HCT116 (cell line): Measurements from ENCODE around the gene EPB41L5. TPM values are rescaled to one million over a fixed set of nuclear protein-coding genes. Genes with fewer than 3 reads are reported as not detected.

Source experiments
- ATAC-seq: fragments of 200-7000 bp; cut with Tn5 transposase; 2 replicates; pipeline ENCODE4 v1.9.1; 2020; ENCODE audit warnings: mild to moderate bottlenecking, moderate library complexity
- BruUV-seq: library from RNA; stranded (reverse); fragments of 400-500 nt; replicated peaks from 2 replicates; lab custom pipeline; 2021; lab: Mats Ljungman, UMichigan
- CTCF ChIA-PET: fragments of 300-600 bp; sonication (Branson Sonifier 250); formaldehyde crosslinking; loops from one replicate; lab custom pipeline; 2021; ENCODE audit warnings: antibody characterized with exemption; lab: Charles Lee
- POLR2A ChIA-PET: fragments of 300-600, 350-600 bp; sonication (Branson Sonifier 250); formaldehyde crosslinking; loops from one replicate; lab custom pipeline; 2021; ENCODE audit warnings: antibody characterized with exemption; lab: Charles Lee
- RAD21 ChIA-PET, 2 experiments: fragments of 300-600 bp; sonication (Branson Sonifier 250); formaldehyde crosslinking; loops; one replicate each; lab custom pipeline; 2023; ENCODE audit warnings: low total read pairs in 2 of 2; ENCODE audit not compliant: uncharacterized antibody in 2 of 2, unreplicated experiment in 2 of 2, low non-redundant PET in 1 of 2; lab: Charles Lee
- DNase-seq: peaks from one replicate; pipeline ENCODE4 v3.0.0-alpha.2; 2010; ENCODE audit warnings: low read depth, low spot score
- H2AFZ ChIP-seq: fragments of 200-600 bp; shearing (Covaris generic), sonication (generic); 2 replicates; pipeline ENCODE4 v1.6.1; 2017; ENCODE audit warnings: low read depth, mixed run types, mixed read lengths, antibody characterized with exemption, low read length; ENCODE audit not compliant: poor library complexity, severe bottlenecking
- H3K27ac ChIP-seq: 2 replicates; pipeline ENCODE4 v1.5.1; 2012; ENCODE audit warnings: low read depth, low read length
- H3K27me3 ChIP-seq: fragments of 200-600 bp; sonication (generic); 2 replicates; pipeline ENCODE4 v1.6.1; 2016; ENCODE audit warnings: mixed run types, low read length, mixed read lengths; ENCODE audit not compliant: insufficient read depth
- H3K36me3 ChIP-seq, 2 experiments: fragments of 200-500 bp in 1 of 2; fragments of 200-600 bp in 1 of 2; sonication (Bioruptor generic) in 1 of 2; sonication (generic) in 1 of 2; 2 replicates each; pipeline versions ENCODE4 v1.5.1 to v1.6.1; 2014 to 2016; ENCODE audit warnings: low read length in 2 of 2, inconsistent platforms in 1 of 2, mixed read lengths in 1 of 2, mixed run types in 1 of 2; ENCODE audit not compliant: insufficient read depth in 2 of 2, control insufficient read depth in 1 of 2
- H3K4me1 ChIP-seq, 2 experiments: fragments of 200-600 bp in 1 of 2; sonication (generic) in 1 of 2; 2 replicates each; pipeline versions ENCODE4 v1.5.1 to v1.6.1; 2012 to 2017; ENCODE audit warnings: low read length in 2 of 2, inconsistent platforms in 1 of 2, mild to moderate bottlenecking in 1 of 2, mixed read lengths in 1 of 2, mixed run types in 1 of 2, moderate library complexity in 1 of 2; ENCODE audit not compliant: insufficient read depth in 2 of 2, control insufficient read depth in 1 of 2
- H3K4me2 ChIP-seq: fragments of 200-600 bp; sonication (generic); 2 replicates; pipeline ENCODE4 v1.6.1; 2017; ENCODE audit warnings: mixed run types, low read length, mixed read lengths
- H3K4me3 ChIP-seq, 2 experiments: fragments of 200-600 bp in 1 of 2; sonication (generic) in 1 of 2; replicated peaks in 1 of 2; 2 replicates each; pipeline ENCODE4 v1.5.1; 2011 to 2016; ENCODE audit warnings: low read length in 2 of 2, control low read depth in 1 of 2, low read depth in 1 of 2, mild to moderate bottlenecking in 1 of 2, mixed read lengths in 1 of 2, mixed run types in 1 of 2
- H3K79me2 ChIP-seq: fragments of 200-600 bp; sonication (generic); 2 replicates; pipeline ENCODE4 v1.6.1; 2017; ENCODE audit warnings: mild to moderate bottlenecking, mixed run types, low read length, moderate library complexity, mixed read lengths; ENCODE audit not compliant: insufficient read depth
- H3K9ac ChIP-seq: fragments of 200-600 bp; sonication (generic); 2 replicates; pipeline ENCODE4 v1.6.1; 2016; ENCODE audit warnings: low read length, mixed read lengths
- H3K9me2 ChIP-seq: fragments of 200-600 bp; sonication (generic), shearing (Covaris generic); 2 replicates; pipeline ENCODE4 v1.6.1; 2017; ENCODE audit warnings: mixed run types, mild to moderate bottlenecking, moderate library complexity; ENCODE audit not compliant: insufficient read depth
- H3K9me3 ChIP-seq, 2 experiments: fragments of 200-500 bp in 1 of 2; fragments of 200-600 bp in 1 of 2; sonication (Bioruptor generic) in 1 of 2; sonication (generic) in 1 of 2; 2 replicates each; pipeline ENCODE4 v1.6.1; 2014 to 2017; ENCODE audit warnings: low read length in 2 of 2, mixed read lengths in 2 of 2, inconsistent platforms in 1 of 2, low read depth in 1 of 2, mild to moderate bottlenecking in 1 of 2, mixed run types in 1 of 2, moderate library complexity in 1 of 2; ENCODE audit not compliant: control insufficient read depth in 1 of 2, insufficient read depth in 1 of 2
- H4K20me1 ChIP-seq: fragments of 200-600 bp; sonication (generic), shearing (Covaris generic); 2 replicates; pipeline ENCODE4 v1.6.1; 2017; ENCODE audit warnings: mixed run types, mild to moderate bottlenecking, moderate library complexity; ENCODE audit not compliant: insufficient read depth
- ATF3 ChIP-seq: IDR thresholded peaks from 2 replicates; pipeline ENCODE4 v1.6.1; 2012
- EZH2 ChIP-seq: fragments of 200-600 bp; sonication (generic); IDR thresholded peaks from 2 replicates; pipeline ENCODE4 v1.6.1; 2017; ENCODE audit warnings: antibody characterized with exemption, mixed run types
- EZH2phosphoT487 ChIP-seq: fragments of 200-600 bp; IDR thresholded peaks from 2 replicates; pipeline ENCODE4 v1.6.1; 2018; ENCODE audit warnings: antibody characterized with exemption, borderline replicate concordance
- JUND ChIP-seq: IDR thresholded peaks from 2 replicates; pipeline ENCODE4 v1.6.1; 2012
- POLR2A ChIP-seq: IDR thresholded peaks from 2 replicates; pipeline ENCODE4 v1.7.0; 2011; ENCODE audit warnings: borderline replicate concordance; ENCODE audit not compliant: insufficient read depth, insufficient read length; ENCODE audit errors: extremely low read depth
- RAD21 ChIP-seq: IDR thresholded peaks from 2 replicates; pipeline ENCODE4 v1.6.1; 2012; ENCODE audit warnings: low read depth, mild to moderate bottlenecking
- REST ChIP-seq: IDR thresholded peaks from 2 replicates; pipeline ENCODE4 v1.6.1; 2012; ENCODE audit warnings: low read depth
- SIN3A ChIP-seq: IDR thresholded peaks from 2 replicates; pipeline ENCODE4 v1.6.1; 2012; ENCODE audit warnings: low read depth
- SRF ChIP-seq: IDR thresholded peaks from 2 replicates; pipeline ENCODE4 v1.6.1; 2012; ENCODE audit warnings: low read depth
- TCF7L2 ChIP-seq: IDR thresholded peaks from 2 replicates; pipeline ENCODE4 v1.7.0; 2011; ENCODE audit warnings: borderline replicate concordance, inconsistent platforms; ENCODE audit not compliant: insufficient read depth, insufficient read length; ENCODE audit errors: extremely low read depth
- ZFX ChIP-seq: fragments of 450-650 bp; IDR thresholded peaks from 2 replicates; pipeline ENCODE4 v1.6.1; 2017
- ZNF274 ChIP-seq: fragments of 200-500 bp; sonication (Bioruptor generic); IDR thresholded peaks from 2 replicates; pipeline ENCODE4 v1.6.1; 2014; ENCODE audit warnings: mild to moderate bottlenecking, low read depth, low read length, inconsistent platforms
- intact Hi-C: fragments of 100-400 bp; cut with micrococcal nuclease; formaldehyde crosslinking; loops from 2 replicates; pipeline ENCODE4 v1.10.0; 2022
- total RNA-seq: library from RNA; stranded (reverse); gene quantifications from one replicate; pipeline ENCODE4 v1.2.1, GENCODE V29; 2021; ENCODE audit not compliant: unreplicated experiment

EPB41L5 gene
- total RNA-seq, 1 experiment from 2014 or later: 14.7 TPM

- no peak for TF ChIP-seq EZH2phosphoT487
These were observed 8.6 kb upstream of the EPB41L5 start (continued) for GRCh38 chr2:120004254-120004653.

- ATAC-seq: no peak
- no peak overlapping the region for H3K4me2 ChIP-seq
These were observed 6.9 kb upstream of the EPB41L5 start for GRCh38 chr2:120005834-120006521.

GRCh38 chr2:120007851-120008250 is 5.0 kb upstream of the EPB41L5 start:
- Histone ChIP-seq H3K79me2 (no peaks in the 10 kb centered on the region), H2AFZ (no peak overlapping the region), H3K9me2 (no peaks in the 10 kb centered on the region), H3K4me2 (no peak overlapping the region), H3K4me1 (peaks cover 5 to 12% of the 10 kb centered on the region in 2 experiments; a peak in 3 of 4 replicates), H3K9me3 (no peaks in the 10 kb centered on the region), H3K9ac (no peak overlapping the region), H4K20me1 (no peaks in the 10 kb centered on the region), H3K27me3 (no peaks in the 10 kb centered on the region), H3K27ac (no peak overlapping the region), H3K36me3 (no peaks in the 10 kb centered on the region), H3K4me3 (no peak overlapping the region)
- DNase-seq (no peak), ATAC-seq (no peak)
- intact Hi-C loops: no loop called here
- POLR2A ChIA-PET: no interaction called here
- CTCF ChIA-PET: no interaction called here
- RAD21 ChIA-PET: no interaction called here
- no TSS peak for BruUV-seq
- no peak for TF ChIP-seq JUND
- no peak for TF ChIP-seq POLR2A
- no peak for TF ChIP-seq EZH2phosphoT487
- TF ChIP-seq TCF7L2: no peak
- no peak for TF ChIP-seq SRF
- no peak for TF ChIP-seq ATF3
- TF ChIP-seq REST: no peak
- no peak for TF ChIP-seq EZH2

More at GRCh38 chr2:120005834-120006521, 6.9 kb upstream of the EPB41L5 start:
- no peak overlapping the region for H3K27ac ChIP-seq
- TF ChIP-seq RAD21: no peak
- no peak for TF ChIP-seq ZNF274
- no peak for TF ChIP-seq EZH2phosphoT487
- no peak for TF ChIP-seq ATF3
- no peak for TF ChIP-seq SIN3A
- TF ChIP-seq ZFX: no peak
- POLR2A ChIA-PET: no interaction called here
- H4K20me1 ChIP-seq: no peaks in the 10 kb centered on the region
- no peak overlapping the region for H3K9ac ChIP-seq
- H3K79me2 ChIP-seq: no peaks in the 10 kb centered on the region
- H3K36me3 ChIP-seq: no peaks in the 10 kb centered on the region
- H3K4me1 ChIP-seq: no peaks in the 10 kb centered on the region
- H3K4me3 ChIP-seq: no peak overlapping the region
- intact Hi-C loops: no loop called here
- H3K9me2 ChIP-seq: no peaks in the 10 kb centered on the region
- H2AFZ ChIP-seq: no peak overlapping the region
- no TSS peak for BruUV-seq
- no peak for DNase-seq
- RAD21 ChIA-PET: no interaction called here
- H3K9me3 ChIP-seq: no peaks in the 10 kb centered on the region
- H3K27me3 ChIP-seq: no peaks in the 10 kb centered on the region
- CTCF ChIA-PET: no interaction called here
